IMR-90 (cell line): Measurements from ENCODE around the gene REG1A. TPM values are rescaled to one million over a fixed set of nuclear protein-coding genes. Genes with fewer than 3 reads are reported as not detected.

Source experiments
- ATAC-seq: fragments of 200-7000 bp; cut with Tn5 transposase; 2 replicates; pipeline ENCODE4 v1.9.1; 2020; ENCODE audit warnings: low read depth, mild to moderate bottlenecking, moderate library complexity
- BruUV-seq: library from RNA; stranded (reverse); fragments of 400-500 nt; replicated peaks from 2 replicates; lab custom pipeline; 2021; lab: Mats Ljungman, UMichigan
- CTCF ChIA-PET: fragments of 300-600 bp; formaldehyde crosslinking; extraction: SDS; loops from one replicate; lab custom pipeline; 2021; ENCODE audit warnings: antibody characterized with exemption; lab: Yijun Ruan, JAX
- POLR2A ChIA-PET: fragments of 300-600 bp; sonication (Branson Sonifier 250); formaldehyde crosslinking; loops from one replicate; lab custom pipeline; 2022; ENCODE audit warnings: antibody characterized with exemption; ENCODE audit not compliant: unreplicated experiment; lab: Charles Lee
- DNase-seq: peaks from one replicate; pipeline ENCODE4 v3.0.0; 2013
- H2AFZ ChIP-seq: replicated peaks from 2 replicates; pipeline ENCODE3; 2013; ENCODE audit warnings: low read length, mild to moderate bottlenecking; ENCODE audit not compliant: poor library complexity
- H2AK5ac ChIP-seq: 2 replicates; pipeline ENCODE4 v1.6.1; 2013; ENCODE audit warnings: low read depth, low read length, inconsistent platforms
- H2AK9ac ChIP-seq: replicated peaks from 2 replicates; pipeline ENCODE3; 2013; ENCODE audit warnings: mild to moderate bottlenecking, low read depth, low read length, moderate library complexity; ENCODE audit not compliant: poor library complexity
- H2BK120ac ChIP-seq: 2 replicates; pipeline ENCODE4 v1.6.1; 2013; ENCODE audit warnings: low read depth, low read length, inconsistent platforms
- H2BK15ac ChIP-seq: 3 replicates; pipeline ENCODE4 v1.6.1; 2013; ENCODE audit warnings: low read depth, low read length, inconsistent platforms
- H2BK20ac ChIP-seq: 2 replicates; pipeline ENCODE4 v1.6.1; 2013; ENCODE audit warnings: low read depth, mild to moderate bottlenecking, inconsistent platforms, low read length, moderate library complexity
- H2BK5ac ChIP-seq: 2 replicates; pipeline ENCODE4 v1.6.1; 2013; ENCODE audit warnings: mild to moderate bottlenecking, low read depth, low read length, inconsistent platforms; ENCODE audit not compliant: poor library complexity, severe bottlenecking
- H3K14ac ChIP-seq: replicated peaks from 2 replicates; pipeline ENCODE4 v1.6.1; 2013; ENCODE audit warnings: low read depth, low read length, inconsistent platforms
- H3K18ac ChIP-seq: 2 replicates; pipeline ENCODE4 v1.6.1; 2013; ENCODE audit warnings: low read depth, low read length, control low read depth
- H3K23ac ChIP-seq: 2 replicates; pipeline ENCODE4 v1.6.1; 2013; ENCODE audit warnings: low read depth, low read length, inconsistent platforms
- H3K27ac ChIP-seq: 2 replicates; pipeline ENCODE4 v1.5.1; 2013; ENCODE audit warnings: mild to moderate bottlenecking, control low read depth, low read length; ENCODE audit not compliant: insufficient read depth
- H3K27me3 ChIP-seq: 2 replicates; pipeline ENCODE4 v1.6.1; 2013; ENCODE audit warnings: low read length; ENCODE audit not compliant: control insufficient read depth, insufficient read depth
- H3K36me3 ChIP-seq: 2 replicates; pipeline ENCODE4 v1.6.1; 2013; ENCODE audit warnings: low read length, mixed read lengths; ENCODE audit not compliant: control insufficient read depth, insufficient read depth
- H3K4ac ChIP-seq: 2 replicates; pipeline ENCODE4 v1.6.1; 2013; ENCODE audit warnings: low read depth, low read length, inconsistent platforms
- H3K4me1 ChIP-seq: 2 replicates; pipeline ENCODE4 v1.6.1; 2013; ENCODE audit warnings: low read length, mixed read lengths; ENCODE audit not compliant: control insufficient read depth, insufficient read depth
- H3K4me2 ChIP-seq: 2 replicates; pipeline ENCODE4 v1.6.1; 2013; ENCODE audit warnings: low read depth, mild to moderate bottlenecking, control low read depth, low read length, moderate library complexity
- H3K4me3 ChIP-seq: 2 replicates; pipeline ENCODE4 v1.5.1; 2013; ENCODE audit warnings: low read depth, mild to moderate bottlenecking, control low read depth, low read length, moderate library complexity; ENCODE audit not compliant: insufficient read depth
- H3K56ac ChIP-seq: 2 replicates; pipeline ENCODE4 v1.6.1; 2013; ENCODE audit warnings: low read length, inconsistent platforms; ENCODE audit not compliant: insufficient read depth; ENCODE audit errors: extremely low read depth
- H3K79me1 ChIP-seq, 2 experiments: 2 replicates each; pipeline ENCODE4 v1.6.1; 2013; ENCODE audit warnings: low read length in 2 of 2, inconsistent platforms in 1 of 2, low read depth in 1 of 2
- H3K9ac ChIP-seq: 2 replicates; pipeline ENCODE4 v1.6.1; 2013; ENCODE audit warnings: low read depth, low read length, control low read depth
- H3K9me1 ChIP-seq: 2 replicates; pipeline ENCODE4 v1.6.1; 2013; ENCODE audit warnings: low read length, inconsistent platforms; ENCODE audit not compliant: insufficient read depth
- H3K9me3 ChIP-seq: 2 replicates; pipeline ENCODE4 v1.6.1; 2013; ENCODE audit warnings: low read length; ENCODE audit not compliant: control insufficient read depth, insufficient read depth
- H4K20me1 ChIP-seq: 2 replicates; pipeline ENCODE4 v1.6.1; 2013; ENCODE audit warnings: low read length, inconsistent platforms; ENCODE audit not compliant: insufficient read depth
- H4K5ac ChIP-seq: 2 replicates; pipeline ENCODE4 v1.6.1; 2013; ENCODE audit warnings: mild to moderate bottlenecking, low read depth, low read length, control low read depth
- H4K8ac ChIP-seq, 2 experiments: 2 replicates each; pipeline ENCODE4 v1.6.1; 2013; ENCODE audit warnings: low read depth in 2 of 2, low read length in 2 of 2, control low read depth in 1 of 2, inconsistent platforms in 1 of 2
- H4K91ac ChIP-seq: 2 replicates; pipeline ENCODE4 v1.6.1; 2013; ENCODE audit warnings: low read depth, low read length, inconsistent platforms; ENCODE audit not compliant: insufficient read depth
- BHLHE40 ChIP-seq: fragments of 150-350 bp; IDR thresholded peaks from 2 replicates; pipeline ENCODE4 v1.6.1; 2016; ENCODE audit warnings: mild to moderate bottlenecking, low read depth, low read length
- CEBPB ChIP-seq: IDR thresholded peaks from 2 replicates; pipeline ENCODE4 v1.6.1; 2012; ENCODE audit warnings: low read depth, low read length, improper control_type of control experiment
- ELK1 ChIP-seq: fragments of 150-350 bp; IDR thresholded peaks from 2 replicates; pipeline ENCODE4 v1.6.1; 2016; ENCODE audit warnings: low read depth, mild to moderate bottlenecking, low read length, moderate library complexity, borderline replicate concordance
- MAZ ChIP-seq: IDR thresholded peaks from 2 replicates; pipeline ENCODE4 v1.6.1; 2012; ENCODE audit warnings: low read depth, mild to moderate bottlenecking, low read length, improper control_type of control experiment, moderate library complexity, borderline replicate concordance
- MXI1 ChIP-seq: IDR thresholded peaks from 2 replicates; pipeline ENCODE4 v1.6.1; 2012; ENCODE audit warnings: low read depth, mild to moderate bottlenecking, low read length, moderate library complexity, borderline replicate concordance
- NFE2L2 ChIP-seq: fragments of 150-350 bp; IDR thresholded peaks from 2 replicates; pipeline ENCODE4 v1.6.1; 2016; ENCODE audit warnings: low read depth, mild to moderate bottlenecking, low read length
- USF2 ChIP-seq: fragments of 150-350 bp; IDR thresholded peaks from 2 replicates; pipeline ENCODE4 v1.6.1; 2017; ENCODE audit warnings: mild to moderate bottlenecking, antibody characterized with exemption, low read length, low read depth
- WGBS, 2 experiments: methylation state at CpG; one replicate each; pipeline versions ENCODE4 v1.1.5 to v1.1.7; 2013; ENCODE audit warnings: missing lambda C conversion rate in 2 of 2; ENCODE audit not compliant: insufficient read length in 1 of 2; ENCODE audit errors: extremely low coverage in 2 of 2; 5-methylcytosine and 5-hydroxymethylcytosine counted together
- dilution Hi-C: fragments of 300-500 bp; cut with HindIII; formaldehyde crosslinking; loops from one replicate; pipeline ENCODE4 v1.14.3; 2018; ENCODE audit warnings: low sequenced_read_pairs; ENCODE audit not compliant: unreplicated experiment
- in situ Hi-C: fragments of 300-500 bp; cut with MboI; formaldehyde crosslinking; loops from 3 replicates; pipeline ENCODE4 v1.14.3; 2019; ENCODE audit warnings: low sequenced_read_pairs, inconsistent platforms, mixed read lengths
- intact Hi-C: fragments of 100-400 bp; cut with micrococcal nuclease; formaldehyde crosslinking; loops from 2 replicates; pipeline ENCODE4 v1.10.0; 2022
- polyA plus RNA-seq, 3 experiments: library from polyadenylated mRNA; depleted of rRNA; stranded (reverse); fragments of >200 nt; gene quantifications; 2 replicates each; pipeline ENCODE4 v1.2.3, GENCODE V29; 2012; ENCODE audit warnings: low replicate concordance in 1 of 3
- total RNA-seq: library from RNA; depleted of rRNA; stranded (reverse); fragments of >200 nt; gene quantifications from 2 replicates; pipeline ENCODE4 v1.2.3, GENCODE V29; 2012

REG1A gene
- total and polyA plus RNA-seq, 2 of the 4 experiments (the other 2 are of a cell fraction) = not detected

- Histone ChIP-seq H3K18ac (no peak overlapping the region), H3K27me3 (no peaks in the 10 kb centered on the region), H3K9me1 (no peaks in the 10 kb centered on the region), H2BK120ac (no peak overlapping the region), H3K4me3 (no peak overlapping the region), H4K8ac (no peak overlapping the region), H3K23ac (no peak overlapping the region), H3K14ac (no peak overlapping the region), H3K79me1 (no peaks in the 10 kb centered on the region), H4K91ac (no peak overlapping the region), H4K5ac (no peak overlapping the region), H3K4me1 (no peaks in the 10 kb centered on the region), H3K27ac (no peak overlapping the region), H2AK5ac (no peak overlapping the region), H3K36me3 (no peaks in the 10 kb centered on the region), H3K4me2 (no peak overlapping the region), H2BK15ac (no peak overlapping the region), H2BK5ac (no peak overlapping the region), H4K20me1 (no peaks in the 10 kb centered on the region), H3K9ac (no peak overlapping the region), H2BK20ac (no peak overlapping the region), H3K9me3 (peaks cover 14% of the 10 kb centered on the region), H2AFZ (no peak overlapping the region), H2AK9ac (no peak overlapping the region), H3K56ac (no peak overlapping the region), H3K4ac (no peak overlapping the region)
- no peak for TF ChIP-seq ELK1
- no peak for TF ChIP-seq BHLHE40
- TF ChIP-seq NFE2L2 = no peak
- TF ChIP-seq MAZ = no peak
- TF ChIP-seq CEBPB = no peak
- no peak for TF ChIP-seq MXI1
- TF ChIP-seq USF2 = no peak
- ChIA-PET POLR2A (no interaction called here), CTCF (no interaction called here)
- no TSS peak for BruUV-seq
- ATAC-seq = no peak
- dilution Hi-C loops = no loop called here
- in situ Hi-C loops = no loop called here
- 43% methylated on average over 1 of the region's 4 CpGs; no CpG with 5 or more reads in 1 of the 2 experiments for WGBS, 2 experiments
- DNase-seq = no peak
- intact Hi-C loops = no loop called here
Measured at GRCh38 chr2:79131687-79132086, 11.4 kb downstream of the REG1A start.
